HG03460 (cell line): ENCODE measurements around the gene SETBP1.

Experiments used
- ATAC-seq: cut with Tn5 transposase; IDR thresholded peaks from one replicate; pipeline ENCODE4 v1.9.1; 2021; ENCODE audit not compliant: unreplicated experiment

The SETBP1 gene

GRCh38 chr18:45006934-45007333, 326.2 kb downstream of the SETBP1 start:
- ATAC-seq, result no peak

GRCh38 chr18:45007531-45007930, 326.8 kb downstream of the SETBP1 start:
- no peak for ATAC-seq

- no peak for ATAC-seq
These were observed 328.2 kb downstream of the SETBP1 start for GRCh38 chr18:45008694-45009413.

GRCh38 chr18:45009756-45010155, 329.1 kb downstream of the SETBP1 start:
- no peak for ATAC-seq

- ATAC-seq, result no peak
These were observed 331.6 kb downstream of the SETBP1 start for GRCh38 chr18:45012286-45012685.

GRCh38 chr18:45014047-45014501, 333.4 kb downstream of the SETBP1 start:
- ATAC-seq, result no peak

- no peak for ATAC-seq
These were observed 335.1 kb downstream of the SETBP1 start for GRCh38 chr18:45015788-45016128.

GRCh38 chr18:45019469-45019868, 338.8 kb downstream of the SETBP1 start:
- ATAC-seq, result no peak

GRCh38 chr18:45023519-45023918, 342.8 kb downstream of the SETBP1 start:
- ATAC-seq, result no peak

- no peak for ATAC-seq
These were observed 343.8 kb downstream of the SETBP1 start for GRCh38 chr18:45024357-45025088.

GRCh38 chr18:45025089-45025450, 344.4 kb downstream of the SETBP1 start:
- no peak for ATAC-seq

GRCh38 chr18:45026162-45026561, 345.5 kb downstream of the SETBP1 start:
- ATAC-seq, result no peak

GRCh38 chr18:45034179-45034578, 353.5 kb downstream of the SETBP1 start:
- no peak for ATAC-seq

- ATAC-seq, result no peak
These were observed 356.9 kb downstream of the SETBP1 start for GRCh38 chr18:45037618-45038017.

GRCh38 chr18:45039376-45039775, 358.7 kb downstream of the SETBP1 start:
- ATAC-seq, result no peak

GRCh38 chr18:45040879-45041278, 360.2 kb downstream of the SETBP1 start:
- ATAC-seq, result no peak

GRCh38 chr18:45044787-45045186, 364.1 kb downstream of the SETBP1 start:
- ATAC-seq, result no peak

- ATAC-seq, result no peak
These were observed 365.5 kb downstream of the SETBP1 start for GRCh38 chr18:45046228-45046627.

- no peak for ATAC-seq
These were observed 366.3 kb downstream of the SETBP1 start for GRCh38 chr18:45046961-45047360.

- no peak for ATAC-seq
These were observed 369.1 kb downstream of the SETBP1 start for GRCh38 chr18:45049578-45050319.

GRCh38 chr18:45050712-45051601, 370.3 kb downstream of the SETBP1 start:
- no peak for ATAC-seq
